ENCODE results near the gene ANKRD24. TPM values are rescaled to one million over a fixed set of nuclear protein-coding genes. Genes with fewer than 3 reads are reported as not detected.

The ANKRD24 gene
- total RNA-seq, 1 experiment from 2014 or later, result 0.76 TPM

DNA sequence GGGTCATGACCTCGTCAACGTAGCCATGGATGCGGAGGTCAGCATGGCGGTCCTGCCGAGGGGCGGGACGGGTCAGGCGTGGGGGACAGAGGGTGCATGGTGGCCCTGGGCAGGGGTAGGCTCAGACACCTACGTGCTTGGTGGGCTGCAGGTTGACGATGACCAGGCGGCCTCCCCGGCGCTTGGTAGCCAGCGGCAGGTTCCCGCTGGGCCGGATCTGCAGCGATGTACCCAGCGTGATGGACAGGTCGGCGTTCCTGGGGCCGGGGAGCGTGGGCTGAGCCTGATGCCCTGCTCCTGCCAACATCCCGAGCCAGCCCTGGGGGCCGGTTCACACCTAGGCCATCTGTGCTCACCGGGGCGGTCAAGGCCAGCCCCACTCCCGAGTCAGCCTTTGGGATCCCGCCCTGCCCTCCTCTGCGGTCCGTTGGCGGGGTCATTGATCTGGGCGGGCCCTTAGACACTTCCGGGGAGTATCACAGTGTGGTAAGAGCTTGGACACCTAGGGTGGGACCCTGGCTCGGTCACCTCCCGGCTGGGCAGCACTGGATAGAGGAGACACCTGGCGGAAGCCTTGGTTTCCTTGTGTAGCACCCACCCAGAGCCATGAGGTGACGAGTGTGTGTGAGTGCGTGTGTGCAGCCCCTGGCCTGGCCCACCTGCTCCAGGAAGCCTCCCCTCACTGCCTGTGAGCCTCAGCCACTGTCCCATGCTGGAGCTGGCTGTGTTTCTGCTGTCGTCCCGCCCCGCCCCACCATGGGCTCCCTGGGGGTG lies 7.4 kb upstream of the ANKRD24 start:
- intact Hi-C loops (cut with micrococcal nuclease; ENCODE audit: unreplicated experiment), result no loop called here
- H3K27ac Mint-ChIP-seq (ENCODE audit: unreplicated experiment), result no peak overlapping the region
- CTCF ChIA-PET, result no interaction called here
- peaks cover 29% of the 10 kb centered on the region for H3K27me3 Mint-ChIP-seq (ENCODE audit: unreplicated experiment)
- peaks cover 15% of the 10 kb centered on the region for H3K36me3 Mint-ChIP-seq (ENCODE audit: insufficient read depth, unreplicated experiment)
- no peak overlapping the region for H3K4me3 Mint-ChIP-seq (ENCODE audit: low read depth, unreplicated experiment)
- no peak for TF ChIP-seq CTCF (IDR thresholded peaks at IDR 0.05; ENCODE audit: unreplicated experiment)
- H3K9me3 Mint-ChIP-seq (ENCODE audit: low read depth, unreplicated experiment), result no peaks in the 10 kb centered on the region
- H3K4me1 Mint-ChIP-seq (ENCODE audit: low read depth, unreplicated experiment), result no peaks in the 10 kb centered on the region
- DNase-seq, result no peak
- BruUV-seq (replicated peaks), result no TSS peak

GRCh38 chr19:4175669-4175931 lies 6.9 kb upstream of the ANKRD24 start:
- CTCF ChIA-PET, result no interaction called here
- Mint-ChIP-seq H3K27me3 (ENCODE audit: unreplicated experiment) (peaks cover 25% of the 10 kb centered on the region), H3K4me1 (ENCODE audit: low read depth, unreplicated experiment) (no peaks in the 10 kb centered on the region), H3K36me3 (ENCODE audit: insufficient read depth, unreplicated experiment) (peaks cover 20% of the 10 kb centered on the region), H3K9me3 (ENCODE audit: low read depth, unreplicated experiment) (no peaks in the 10 kb centered on the region), H3K27ac (ENCODE audit: unreplicated experiment) (no peak overlapping the region), H3K4me3 (ENCODE audit: low read depth, unreplicated experiment) (no peak overlapping the region)
- no peak for DNase-seq
- intact Hi-C loops (cut with micrococcal nuclease; ENCODE audit: unreplicated experiment), result no loop called here
- no TSS peak for BruUV-seq (replicated peaks)
- no peak for TF ChIP-seq CTCF (IDR thresholded peaks at IDR 0.05; ENCODE audit: unreplicated experiment)

DNA sequence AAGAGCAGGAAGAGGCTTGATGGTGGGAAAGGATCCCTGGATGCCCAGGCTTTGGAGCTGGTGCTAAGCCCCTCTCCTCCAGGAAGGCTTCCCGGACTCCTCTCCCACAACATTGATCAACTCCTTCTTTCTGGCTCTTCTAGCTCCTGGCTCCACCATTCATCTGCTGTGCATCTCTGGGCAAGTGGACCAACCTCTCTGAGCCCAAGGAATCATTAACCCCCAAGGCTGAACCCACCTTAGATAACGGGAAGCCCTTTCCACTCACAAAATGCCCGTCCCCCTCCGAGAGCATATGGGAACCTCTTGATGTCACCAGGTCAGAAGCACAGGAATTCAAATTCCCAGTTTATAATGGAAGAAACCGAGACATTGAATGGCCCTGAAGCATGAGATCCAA lies 5.3 kb upstream of the ANKRD24 start:
- no TSS peak for BruUV-seq (replicated peaks)
- CTCF ChIA-PET, result interaction anchor here (0.7 kb wide), 1 partner anchor 21 kb away, joined by 4 read pairs; no protein-coding TSS in a partner anchor
- no peak overlapping the region for H3K4me3 Mint-ChIP-seq (ENCODE audit: low read depth, unreplicated experiment)
- H3K27me3 Mint-ChIP-seq (ENCODE audit: unreplicated experiment), result peaks cover 14% of the 10 kb centered on the region
- no peaks in the 10 kb centered on the region for H3K9me3 Mint-ChIP-seq (ENCODE audit: low read depth, unreplicated experiment)
- intact Hi-C loops (cut with micrococcal nuclease; ENCODE audit: unreplicated experiment), result no loop called here
- no peak for DNase-seq
- peaks cover 8% of the 10 kb centered on the region for H3K4me1 Mint-ChIP-seq (ENCODE audit: low read depth, unreplicated experiment)
- no peak overlapping the region for H3K27ac Mint-ChIP-seq (ENCODE audit: unreplicated experiment)
- H3K36me3 Mint-ChIP-seq (ENCODE audit: insufficient read depth, unreplicated experiment), result peaks cover 34% of the 10 kb centered on the region
- no peak for TF ChIP-seq CTCF (IDR thresholded peaks at IDR 0.05; ENCODE audit: unreplicated experiment)

GRCh38 chr19:4178990-4179389 lies 3.5 kb upstream of the ANKRD24 start:
- peaks cover 2% of the 10 kb centered on the region for H3K27me3 Mint-ChIP-seq (ENCODE audit: unreplicated experiment)
- no peak overlapping the region for H3K4me3 Mint-ChIP-seq (ENCODE audit: low read depth, unreplicated experiment)
- no TSS peak for BruUV-seq (replicated peaks)
- DNase-seq, result no peak
- peaks cover 8% of the 10 kb centered on the region for H3K4me1 Mint-ChIP-seq (ENCODE audit: low read depth, unreplicated experiment)
- H3K9me3 Mint-ChIP-seq (ENCODE audit: low read depth, unreplicated experiment), result no peaks in the 10 kb centered on the region
- no peak overlapping the region for H3K27ac Mint-ChIP-seq (ENCODE audit: unreplicated experiment)
- intact Hi-C loops (cut with micrococcal nuclease; ENCODE audit: unreplicated experiment), result no loop called here
- TF ChIP-seq CTCF (IDR thresholded peaks at IDR 0.05; ENCODE audit: unreplicated experiment), result no peak
- H3K36me3 Mint-ChIP-seq (ENCODE audit: insufficient read depth, unreplicated experiment), result peaks cover 42% of the 10 kb centered on the region
- CTCF ChIA-PET, result no interaction called here
